ENCODE measurements around the gene ANKK1. TPM values are rescaled to one million over a fixed set of nuclear protein-coding genes. Genes with fewer than 3 reads are reported as not detected.

ANKK1 gene
- total and polyA plus RNA-seq, 10 of the 15 experiments (the other 5 are each of a cell fraction or from before 2014, with no cell fraction given), result not detected

DNA sequence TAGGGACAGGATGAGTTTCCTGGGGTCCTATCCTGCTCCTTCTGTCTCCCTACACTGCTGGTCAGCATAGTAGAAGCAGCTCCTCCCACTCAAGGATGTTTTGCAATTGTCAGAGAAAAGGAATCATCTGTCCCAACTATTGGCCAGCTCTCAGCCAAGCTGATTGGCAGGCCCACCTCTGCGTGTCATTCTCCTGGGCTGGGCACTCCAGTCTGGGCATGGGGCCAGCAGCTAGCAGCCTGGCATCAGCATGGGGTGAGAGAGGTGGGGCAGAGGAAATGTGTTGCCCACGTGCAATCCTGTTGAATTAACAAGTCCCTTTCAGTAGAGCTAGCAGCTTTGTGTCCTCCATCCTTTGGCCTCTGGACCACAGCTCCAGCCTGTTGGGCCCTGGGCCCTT lies 14.1 kb downstream of the ANKK1 start:
- Histone ChIP-seq H3K9me3 (replicated peaks; ENCODE audit: control insufficient read depth, insufficient read depth, low read length) (no peaks in the 10 kb centered on the region), H3K4me3 (no peak overlapping the region), H3K4me2 (ENCODE audit: control insufficient read depth, insufficient read depth) (no peak overlapping the region), H4K20me1 (ENCODE audit: control insufficient read depth, insufficient read depth) (no peaks in the 10 kb centered on the region; the same call in 1 of the 2 replicates), H3K27ac (ENCODE audit: control insufficient read depth, insufficient read depth) (no peak overlapping the region), H2AFZ (ENCODE audit: control insufficient read depth, low read depth, low read length) (no peak overlapping the region), H3K36me3 (ENCODE audit: control insufficient read depth in 2 of 2, insufficient read depth in 2 of 2, low read length in 1 of 2) (no peaks in the 10 kb centered on the region), H3K9ac (ENCODE audit: control insufficient read depth, insufficient read depth, low read length) (no peak overlapping the region), H3K27me3 (replicated peaks in 1 of 2; ENCODE audit: control insufficient read depth in 2 of 2, insufficient read depth in 2 of 2, low read length in 1 of 2) (no peaks in the 10 kb centered on the region; a peak in 1 of 4 replicates), H3K79me2 (ENCODE audit: control insufficient read depth, insufficient read depth, low read length) (no peaks in the 10 kb centered on the region), H3K4me1 (ENCODE audit: control insufficient read depth, insufficient read depth, low read length) (no peaks in the 10 kb centered on the region)
- 0% methylated on average over 2 of the region's 2 CpGs for WGBS (ENCODE audit: insufficient coverage, insufficient replicate concordance, low lambda C conversion rate, missing lambda C conversion rate)
- in situ Hi-C loops (cut with MboI), result no loop called here
- no TSS peak for BruUV-seq (replicated peaks)
- intact Hi-C loops (cut with micrococcal nuclease; ENCODE audit: unreplicated experiment), result no loop called here
- ChIA-PET RAD21 (ENCODE audit: unreplicated experiment) (no interaction called here), SMC1A (ENCODE audit: uncharacterized antibody, unreplicated experiment) (no interaction called here), POLR2A (no interaction called here), CTCF (no interaction called here)
- ATAC-seq (no peak), DNase-seq (ENCODE audit: low read depth, low spot score) (no peak), FAIRE-seq (no peak)
- no peak for TF ChIP-seq CBX5 (IDR thresholded peaks at IDR 0.05; ENCODE audit: low read depth)
- TF ChIP-seq ASH2L (IDR thresholded peaks at IDR 0.05; ENCODE audit: borderline replicate concordance, low read depth), result no peak
- no peak for TF ChIP-seq PRDM15 (CRISPR knock-in tag; IDR thresholded peaks at IDR 0.05)
- no peak for TF ChIP-seq EP300 (IDR thresholded peaks at IDR 0.05; ENCODE audit: borderline replicate concordance in 1 of 2, control insufficient read depth in 1 of 2, low read depth in 2 of 2, low read length in 2 of 2)
- no peak for TF ChIP-seq MTA2 (IDR thresholded peaks at IDR 0.05; ENCODE audit: low read depth)
- TF ChIP-seq ZZZ3 (IDR thresholded peaks at IDR 0.05; ENCODE audit: control insufficient read depth, insufficient read length, low read depth), result no peak

Data from GM12878 (cell line).